Epithelial cell of prostate (primary cell): ENCODE results near the gene ZNF791.
A peak's percentile ranks its signal among the peaks of the same experiment; 100 is the strongest.
"Not testable (repeated sequence)": the region's sequence is repeated elsewhere in the genome, so short reads cannot be mapped to it uniquely, and the experiment has no call there.

Source experiments
- DNase-seq: peaks from one replicate; pipeline ENCODE4 v3.0.0-alpha.2; 2011; ENCODE audit warnings: low read depth, low spot score
- H3K27ac ChIP-seq: fragments of 450-650 bp; 2 replicates; pipeline ENCODE4 v1.5.1; 2017; ENCODE audit warnings: mild to moderate bottlenecking

ZNF791 gene

GRCh38 chr19:12628040-12629022, 17.6 kb downstream of the ZNF791 start:
- no peak overlapping the region for H3K27ac ChIP-seq
- DNase-seq = no peak

GRCh38 chr19:12629215-12629614, 18.5 kb downstream of the ZNF791 start:
- no peak overlapping the region for H3K27ac ChIP-seq
- no peak for DNase-seq

- no peak overlapping the region for H3K27ac ChIP-seq
- no peak for DNase-seq
These were observed 25.9 kb downstream of the ZNF791 start for GRCh38 chr19:12636631-12637030.

- no peak for DNase-seq
- H3K27ac ChIP-seq = no peak overlapping the region
These were observed 28.0 kb downstream of the ZNF791 start for GRCh38 chr19:12638611-12639182.

GRCh38 chr19:12639901-12640613, 29.3 kb downstream of the ZNF791 start:
- peak; percentile 27 for DNase-seq
- no peak overlapping the region for H3K27ac ChIP-seq

GRCh38 chr19:12641456-12641855, 30.7 kb downstream of the ZNF791 start:
- no peak for DNase-seq
- H3K27ac ChIP-seq = no peak overlapping the region

- no peak overlapping the region for H3K27ac ChIP-seq
- no peak for DNase-seq
These were observed 31.8 kb downstream of the ZNF791 start for GRCh38 chr19:12642506-12642905.

GRCh38 chr19:12643716-12644115, 33.0 kb downstream of the ZNF791 start:
- not testable (repeated sequence) for H3K27ac ChIP-seq, DNase-seq

- H3K27ac ChIP-seq = no peak overlapping the region
- DNase-seq = no peak
These were observed 35.8 kb downstream of the ZNF791 start for GRCh38 chr19:12646551-12646950.

GRCh38 chr19:12647047-12647446, 36.3 kb downstream of the ZNF791 start:
- no peak overlapping the region for H3K27ac ChIP-seq
- DNase-seq = no peak

- H3K27ac ChIP-seq = no peak overlapping the region
- no peak for DNase-seq
These were observed 36.9 kb downstream of the ZNF791 start for GRCh38 chr19:12647490-12648071.

GRCh38 chr19:12648088-12648487, 37.4 kb downstream of the ZNF791 start:
- no peak for DNase-seq
- H3K27ac ChIP-seq = no peak overlapping the region

GRCh38 chr19:12649941-12650340, 39.2 kb downstream of the ZNF791 start:
- H3K27ac ChIP-seq = no peak overlapping the region
- no peak for DNase-seq

- DNase-seq = no peak
- H3K27ac ChIP-seq = no peak overlapping the region
These were observed 41.5 kb downstream of the ZNF791 start for GRCh38 chr19:12652219-12652618.

GRCh38 chr19:12655546-12655945, 44.8 kb downstream of the ZNF791 start:
- DNase-seq = no peak
- H3K27ac ChIP-seq = no peak overlapping the region

- no peak overlapping the region for H3K27ac ChIP-seq
- DNase-seq = no peak
These were observed 46.3 kb downstream of the ZNF791 start for GRCh38 chr19:12656899-12657571.

- H3K27ac ChIP-seq = no peak overlapping the region
- no peak for DNase-seq
These were observed 47.2 kb downstream of the ZNF791 start for GRCh38 chr19:12657966-12658365.

GRCh38 chr19:12660980-12661379, 50.3 kb downstream of the ZNF791 start:
- no peak overlapping the region for H3K27ac ChIP-seq
- DNase-seq = no peak

GRCh38 chr19:12664406-12665280, 53.9 kb downstream of the ZNF791 start:
- H3K27ac ChIP-seq = no peak overlapping the region

More at GRCh38 chr19:12664406-12665280, 53.9 kb downstream of the ZNF791 start:
- DNase-seq = no peak
